Upper lobe of left lung (tissue), 6 donors: ENCODE measurements around the gene UHRF1. TPM values are rescaled to one million over a fixed set of nuclear protein-coding genes. Genes with fewer than 3 reads are reported as not detected.
A peak's percentile ranks its signal among the peaks of the same experiment; 100 is the strongest.

Experiments
- ATAC-seq, 2 donors: fragments of 200-7000 bp; cut with Tn5 transposase; one replicate each; pipeline ENCODE4 v1.9.1; 2022; ENCODE audit warnings: mild to moderate bottlenecking in 2 of 2, moderate library complexity in 2 of 2; ENCODE audit not compliant: low FRiP score in 2 of 2
- DNase-seq, 2 donors: peaks; one replicate each; pipeline ENCODE4 v3.0.0-alpha.2; 2019 to 2020
- H3K27ac ChIP-seq, 4 donors: fragments of 200-600 bp; sonication (generic); one replicate each; pipeline ENCODE4 v1.5.1; 2016 to 2019
- H3K27me3 ChIP-seq, 4 donors: fragments of 200-600 bp; sonication (generic); one replicate each; pipeline ENCODE4 v1.5.1; 2017 to 2019
- H3K36me3 ChIP-seq, 4 donors: fragments of 200-600 bp; sonication (generic); one replicate each; pipeline ENCODE4 v1.5.1; 2016 to 2019
- H3K4me1 ChIP-seq, 4 donors: fragments of 200-600 bp; sonication (generic); one replicate each; pipeline ENCODE4 v1.5.1; 2018 to 2019
- H3K4me3 ChIP-seq, 4 donors: fragments of 200-600 bp; sonication (generic); one replicate each; pipeline ENCODE4 v1.5.1; 2017 to 2019; ENCODE audit warnings: mild to moderate bottlenecking in 2 of 4, moderate library complexity in 1 of 4
- H3K9me3 ChIP-seq, 4 donors: fragments of 200-600 bp; sonication (generic); one replicate each; pipeline ENCODE4 v1.5.1; 2018 to 2019
- EP300 ChIP-seq, 4 donors: sonication (generic); formaldehyde crosslinking; IDR thresholded peaks; one replicate each; pipeline ENCODE4 v1.5.1; 2017; ENCODE audit warnings: antibody characterized with exemption in 4 of 4, control low read depth in 2 of 4
- POLR2A ChIP-seq, 4 donors: fragments of 450-650 bp; IDR thresholded peaks; one replicate each; pipeline ENCODE4 v1.5.1; 2016 to 2017; ENCODE audit warnings: antibody characterized with exemption in 4 of 4, mild to moderate bottlenecking in 2 of 4
- POLR2AphosphoS5 ChIP-seq, 2 donors: sonication (generic); formaldehyde crosslinking; IDR thresholded peaks; one replicate each; pipeline ENCODE4 v1.5.1; 2017; ENCODE audit warnings: antibody characterized with exemption in 2 of 2
- WGBS, 2 donors: methylation state at CpG; one replicate each; pipeline ENCODE4 v1.1.5; 2017 to 2018; 5-methylcytosine and 5-hydroxymethylcytosine counted together
- total RNA-seq, 6 donors: library from RNA; depleted of rRNA in 4 of 6; stranded (reverse); fragments of >200 nt in 4 of 6; gene quantifications; one replicate each; pipeline versions ENCODE4 v1.1.0 to v1.2.1, GENCODE V29; 2016 to 2021
- TF ChIP-seq, protein P1 (sequence below), 6 experiments: fragments of 450-650 bp in 4 of 6; fragments of 200-600 bp in 2 of 6; sonication (generic) in 2 of 6; IDR thresholded peaks; one replicate each; pipeline ENCODE4 v1.5.1; 2016 to 2019; ENCODE audit warnings: antibody characterized with exemption in 6 of 6
- donor health status: DM: no; HTN: no; CAD: no; lungs with moderate emphysema.
- donor health status: DM: no; HTN: yes; CAD: no; lungs with severe emphysema.

The UHRF1 gene
- total RNA-seq, 6 donors from 2014 or later: 1.0 to 5.1 (median 2.3) TPM

DNA sequence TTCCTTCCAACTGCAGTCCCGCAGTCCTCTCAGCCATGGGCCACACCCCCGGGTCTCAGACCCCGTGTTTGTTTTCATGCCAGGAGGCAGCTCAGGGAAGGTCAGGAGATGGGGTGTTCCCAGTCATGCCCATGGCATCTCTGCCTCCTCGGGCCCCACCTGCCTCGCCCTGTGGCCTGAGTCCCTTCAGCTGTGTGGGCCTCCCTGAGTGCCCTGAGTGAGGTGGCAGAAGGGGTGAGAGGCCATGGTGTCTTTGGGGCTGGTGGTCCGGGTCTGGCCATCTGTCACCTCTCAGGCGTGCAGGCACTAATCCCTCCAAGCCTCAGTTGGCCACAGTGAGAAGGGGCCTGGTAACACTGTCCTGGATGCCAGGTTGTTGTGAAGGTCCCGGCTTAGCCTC, 48.7 kb downstream of the UHRF1 start:
- TF ChIP-seq, protein P1, sequence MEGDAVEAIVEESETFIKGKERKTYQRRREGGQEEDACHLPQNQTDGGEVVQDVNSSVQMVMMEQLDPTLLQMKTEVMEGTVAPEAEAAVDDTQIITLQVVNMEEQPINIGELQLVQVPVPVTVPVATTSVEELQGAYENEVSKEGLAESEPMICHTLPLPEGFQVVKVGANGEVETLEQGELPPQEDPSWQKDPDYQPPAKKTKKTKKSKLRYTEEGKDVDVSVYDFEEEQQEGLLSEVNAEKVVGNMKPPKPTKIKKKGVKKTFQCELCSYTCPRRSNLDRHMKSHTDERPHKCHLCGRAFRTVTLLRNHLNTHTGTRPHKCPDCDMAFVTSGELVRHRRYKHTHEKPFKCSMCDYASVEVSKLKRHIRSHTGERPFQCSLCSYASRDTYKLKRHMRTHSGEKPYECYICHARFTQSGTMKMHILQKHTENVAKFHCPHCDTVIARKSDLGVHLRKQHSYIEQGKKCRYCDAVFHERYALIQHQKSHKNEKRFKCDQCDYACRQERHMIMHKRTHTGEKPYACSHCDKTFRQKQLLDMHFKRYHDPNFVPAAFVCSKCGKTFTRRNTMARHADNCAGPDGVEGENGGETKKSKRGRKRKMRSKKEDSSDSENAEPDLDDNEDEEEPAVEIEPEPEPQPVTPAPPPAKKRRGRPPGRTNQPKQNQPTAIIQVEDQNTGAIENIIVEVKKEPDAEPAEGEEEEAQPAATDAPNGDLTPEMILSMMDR (IDR thresholded peaks at IDR 0.05): no peak
- TF ChIP-seq EP300 (IDR thresholded peaks at IDR 0.05): no peak
- no peak for TF ChIP-seq POLR2AphosphoS5 (IDR thresholded peaks at IDR 0.05)
- no peak for TF ChIP-seq POLR2A (IDR thresholded peaks at IDR 0.05)
- no peak for DNase-seq
- Histone ChIP-seq H3K27me3 (no peaks in the 10 kb centered on the region), H3K36me3 (no peaks in the 10 kb centered on the region), H3K4me3 (no peak overlapping the region), H3K27ac (no peak overlapping the region), H3K9me3 (no peaks in the 10 kb centered on the region), H3K4me1 (no peaks in the 10 kb centered on the region)
- whole genome bisulfite sequencing, 2 donors: 95 to 100% methylated on average over 2 to 7 of the region's 8 CpGs
- peak in 1 of 2 donors; percentile 9 for ATAC-seq

DNA sequence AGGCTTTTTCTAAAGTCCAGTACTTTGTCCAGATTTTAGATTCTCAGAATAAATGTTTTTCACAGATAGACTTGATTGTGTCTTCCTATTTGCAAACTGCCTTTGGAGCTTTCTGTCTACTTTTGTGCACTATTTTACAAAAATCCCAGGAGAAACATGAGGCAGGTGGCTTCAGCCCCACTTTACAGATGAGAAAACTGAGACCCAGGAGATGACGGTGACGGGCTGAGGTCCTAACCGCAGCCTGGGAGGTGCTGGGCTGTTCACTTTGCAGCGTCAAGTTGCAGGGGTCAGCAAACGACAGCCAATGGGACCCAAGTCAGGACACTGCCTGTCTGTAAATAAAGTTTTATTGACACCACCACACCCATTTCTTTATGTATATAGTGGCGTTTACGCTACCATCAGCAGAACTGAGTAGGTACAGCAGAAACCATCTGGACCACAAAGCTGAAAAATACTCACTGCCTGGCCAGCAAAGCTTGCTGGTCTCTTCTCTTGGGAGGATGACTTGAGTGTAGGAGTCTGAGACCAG, 52.9 kb downstream of the UHRF1 start:
- DNase-seq: no peak
- Histone ChIP-seq H3K4me3 (no peak overlapping the region), H3K27me3 (no peaks in the 10 kb centered on the region), H3K27ac (no peak overlapping the region), H3K4me1 (no peaks in the 10 kb centered on the region), H3K9me3 (no peaks in the 10 kb centered on the region), H3K36me3 (no peaks in the 10 kb centered on the region)
- TF ChIP-seq, protein P1 (IDR thresholded peaks at IDR 0.05): no peak
- no peak for TF ChIP-seq POLR2AphosphoS5 (IDR thresholded peaks at IDR 0.05)
- TF ChIP-seq POLR2A (IDR thresholded peaks at IDR 0.05): no peak
- TF ChIP-seq EP300 (IDR thresholded peaks at IDR 0.05): no peak
- WGBS, 2 donors: 95 to 96% methylated on average over 7 of the region's 7 CpGs
- no peak for ATAC-seq

DNA sequence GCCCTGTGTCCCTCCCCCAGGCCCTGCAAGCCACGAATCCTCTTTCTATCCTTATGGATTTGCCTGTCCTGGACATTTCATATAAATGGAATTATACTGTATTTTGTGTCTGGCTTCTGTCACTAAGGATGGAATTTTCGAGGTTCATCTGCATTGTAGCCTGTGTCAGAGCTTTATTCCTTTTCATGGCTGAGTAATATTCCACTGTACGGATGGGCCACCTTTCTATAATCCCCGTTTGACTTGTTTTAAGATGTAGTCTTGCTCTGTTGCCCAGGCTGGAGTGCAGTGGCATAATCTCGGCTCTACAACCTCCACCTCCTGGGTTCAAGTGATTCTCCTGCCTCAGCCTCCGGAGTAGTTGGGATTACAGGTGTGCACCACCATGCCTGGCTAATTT, 55.8 kb downstream of the UHRF1 start:
- DNase-seq (no peak), ATAC-seq (no peak)
- H3K27ac ChIP-seq: no peak overlapping the region
- no peaks in the 10 kb centered on the region for H3K36me3 ChIP-seq
- peaks cover 8 to 13% (median 11%) of the 10 kb centered on the region in 4 donors for H3K4me1 ChIP-seq
- H3K4me3 ChIP-seq: no peak overlapping the region
- WGBS, 2 donors: 95 to 96% methylated on average over 6 of the region's 6 CpGs
- no peaks in the 10 kb centered on the region for H3K27me3 ChIP-seq
- TF ChIP-seq, protein P1 (IDR thresholded peaks at IDR 0.05): no peak
- TF ChIP-seq POLR2A (IDR thresholded peaks at IDR 0.05): no peak
- TF ChIP-seq POLR2AphosphoS5 (IDR thresholded peaks at IDR 0.05): no peak
- TF ChIP-seq EP300 (IDR thresholded peaks at IDR 0.05): no peak
- no peaks in the 10 kb centered on the region for H3K9me3 ChIP-seq

DNA sequence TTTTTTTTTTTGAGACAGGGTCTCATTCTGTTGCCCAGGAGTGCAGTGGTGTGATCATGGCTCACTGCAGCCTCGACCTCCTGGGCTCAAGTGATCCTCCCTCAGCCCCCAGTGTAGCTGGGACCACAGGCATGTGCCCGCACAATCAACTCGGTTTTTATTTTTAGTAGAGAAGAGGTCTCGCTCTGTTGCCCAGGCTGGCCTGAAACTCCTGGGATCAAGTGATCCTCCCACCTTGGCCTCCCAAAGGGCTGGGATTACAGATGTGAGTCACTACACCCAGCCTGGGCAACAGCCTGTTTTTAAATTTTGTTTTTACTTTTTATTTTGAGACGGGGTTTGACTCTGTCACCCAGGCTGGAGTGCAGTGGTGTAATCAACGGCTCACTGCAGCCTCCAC, 57.3 kb downstream of the UHRF1 start:
- WGBS, 2 donors: 85 to 88% methylated on average over 6 of the region's 6 CpGs
- no peaks in the 10 kb centered on the region for H3K9me3 ChIP-seq
- H3K36me3 ChIP-seq: no peaks in the 10 kb centered on the region
- H3K27me3 ChIP-seq: no peaks in the 10 kb centered on the region
- H3K4me3 ChIP-seq: no peak overlapping the region
- ATAC-seq: no peak
- peaks cover 22 to 29% (median 27%) of the 10 kb centered on the region in 4 donors for H3K4me1 ChIP-seq
- no peak for TF ChIP-seq POLR2A (IDR thresholded peaks at IDR 0.05)
- TF ChIP-seq, protein P1 (IDR thresholded peaks at IDR 0.05): no peak
- TF ChIP-seq EP300 (IDR thresholded peaks at IDR 0.05): no peak
- no peak for TF ChIP-seq POLR2AphosphoS5 (IDR thresholded peaks at IDR 0.05)
- no peak overlapping the region for H3K27ac ChIP-seq
- DNase-seq: no peak
